HEK293 (cell line): ENCODE data around the gene STYK1.
"Not testable (repeated sequence)": the region's sequence is repeated elsewhere in the genome, so short reads cannot be mapped to it uniquely, and the experiment has no call there.

ENCODE experiments used
- CTCF ChIA-PET: fragments of 350-600 bp; formaldehyde crosslinking; extraction: SDS; loops from one replicate; lab custom pipeline; 2021; ENCODE audit warnings: antibody characterized with exemption; lab: Yijun Ruan, JAX
- POLR2A ChIA-PET: fragments of 300-600 bp; formaldehyde crosslinking; extraction: SDS; loops from one replicate; lab custom pipeline; 2020; ENCODE audit warnings: antibody characterized with exemption, inconsistent platforms; lab: Yijun Ruan, JAX
- H3K27ac ChIP-seq: fragments of 200-500 bp; sonication (Bioruptor generic); 2 replicates; pipeline ENCODE4 v1.5.1; 2014; ENCODE audit warnings: low read depth, low read length, control low read depth, inconsistent platforms; ENCODE audit errors: extremely low read depth
- H3K36me3 ChIP-seq, 2 experiments: fragments of 200-500 bp in 1 of 2; sonication (Bioruptor generic) in 1 of 2; 1 replicate in 1 of 2; 2 replicates in 1 of 2; pipeline ENCODE4 v1.5.1; 2014 to 2017; ENCODE audit warnings: inconsistent platforms in 2 of 2, low read length in 2 of 2; ENCODE audit not compliant: control insufficient read depth in 2 of 2, insufficient read depth in 1 of 2
- H3K4me1 ChIP-seq: fragments of 200-500 bp; sonication (Bioruptor generic); 2 replicates; pipeline ENCODE4 v1.5.1; 2014; ENCODE audit warnings: mild to moderate bottlenecking, low read length, inconsistent platforms; ENCODE audit not compliant: control insufficient read depth, insufficient read depth
- H3K4me3 ChIP-seq: 2 replicates; pipeline ENCODE4 v1.5.1; 2011; ENCODE audit warnings: low read depth, mild to moderate bottlenecking, control low read depth, low read length, moderate library complexity
- H3K9me3 ChIP-seq: fragments of 200-500 bp; sonication (Bioruptor generic); 2 replicates; pipeline ENCODE4 v1.5.1; 2014; ENCODE audit warnings: low read depth, low read length, inconsistent platforms; ENCODE audit not compliant: control insufficient read depth, insufficient read depth
- FEZF1 ChIP-seq: fragments of 450-650 bp; formaldehyde crosslinking; IDR thresholded peaks from 2 replicates; pipeline ENCODE4 v1.5.1; 2016; ENCODE audit warnings: missing biosample characterization, missing genetic modification characterization
- GLIS1 ChIP-seq: fragments of 450-650 bp; formaldehyde crosslinking; IDR thresholded peaks from 2 replicates; pipeline ENCODE4 v1.5.1; 2016; ENCODE audit warnings: missing biosample characterization, missing genetic modification characterization
- PRDM6 ChIP-seq: fragments of 450-650 bp; formaldehyde crosslinking; IDR thresholded peaks from 2 replicates; pipeline ENCODE4 v1.5.1; 2017; ENCODE audit warnings: missing biosample characterization, missing genetic modification characterization
- SALL2 ChIP-seq: fragments of 450-650 bp; formaldehyde crosslinking; IDR thresholded peaks from 2 replicates; pipeline ENCODE4 v1.5.0; 2017; ENCODE audit warnings: missing biosample characterization, mild to moderate bottlenecking, missing genetic modification characterization, borderline replicate concordance
- TCF7L2 ChIP-seq: IDR thresholded peaks from 2 replicates; pipeline ENCODE4 v1.6.1; 2011; ENCODE audit warnings: low read depth, mild to moderate bottlenecking, inconsistent platforms, low read length, moderate library complexity, borderline replicate concordance
- ZNF146 ChIP-seq: fragments of 450-650 bp; formaldehyde crosslinking; IDR thresholded peaks from 2 replicates; pipeline ENCODE4 v1.5.1; 2016; ENCODE audit warnings: missing biosample characterization, missing genetic modification characterization
- ZNF24 ChIP-seq: fragments of 450-650 bp; formaldehyde crosslinking; IDR thresholded peaks from 2 replicates; pipeline ENCODE4 v1.5.1; 2016; ENCODE audit warnings: missing biosample characterization, missing genetic modification characterization
- ZNF354C ChIP-seq: fragments of 450-650 bp; formaldehyde crosslinking; IDR thresholded peaks from 2 replicates; pipeline ENCODE4 v1.5.1; 2016; ENCODE audit warnings: missing biosample characterization, missing genetic modification characterization, low read depth, borderline replicate concordance
- ZNF426 ChIP-seq: fragments of 450-650 bp; formaldehyde crosslinking; IDR thresholded peaks from 2 replicates; pipeline ENCODE4 v1.5.1; 2017; ENCODE audit warnings: missing biosample characterization, missing genetic modification characterization, mild to moderate bottlenecking, inconsistent platforms, moderate library complexity
- ZNF449 ChIP-seq: fragments of 450-650 bp; formaldehyde crosslinking; IDR thresholded peaks from 2 replicates; pipeline ENCODE4 v1.5.1; 2017; ENCODE audit warnings: missing biosample characterization, mild to moderate bottlenecking, missing genetic modification characterization, moderate library complexity
- ZNF629 ChIP-seq: fragments of 450-650 bp; formaldehyde crosslinking; IDR thresholded peaks from 2 replicates; pipeline ENCODE4 v1.5.1; 2017; ENCODE audit warnings: missing biosample characterization, missing genetic modification characterization
- ZNF658 ChIP-seq: fragments of 450-650 bp; formaldehyde crosslinking; IDR thresholded peaks from 2 replicates; pipeline ENCODE4; 2016; ENCODE audit warnings: missing biosample characterization, missing genetic modification characterization
- ZNF768 ChIP-seq: fragments of 450-650 bp; formaldehyde crosslinking; IDR thresholded peaks from 2 replicates; pipeline ENCODE4 v1.5.1; 2018; ENCODE audit warnings: missing biosample characterization, mild to moderate bottlenecking, missing genetic modification characterization
- TF ChIP-seq, protein P1 (sequence below): fragments of 450-650 bp; formaldehyde crosslinking; IDR thresholded peaks from 2 replicates; pipeline ENCODE4 v1.5.1; 2016; ENCODE audit warnings: missing biosample characterization, missing genetic modification characterization
- TF ChIP-seq, protein P2 (sequence below): fragments of 450-650 bp; formaldehyde crosslinking; IDR thresholded peaks from 2 replicates; pipeline ENCODE4 v1.5.1; 2016; ENCODE audit warnings: missing biosample characterization, missing genetic modification characterization, borderline replicate concordance

STYK1 gene

DNA sequence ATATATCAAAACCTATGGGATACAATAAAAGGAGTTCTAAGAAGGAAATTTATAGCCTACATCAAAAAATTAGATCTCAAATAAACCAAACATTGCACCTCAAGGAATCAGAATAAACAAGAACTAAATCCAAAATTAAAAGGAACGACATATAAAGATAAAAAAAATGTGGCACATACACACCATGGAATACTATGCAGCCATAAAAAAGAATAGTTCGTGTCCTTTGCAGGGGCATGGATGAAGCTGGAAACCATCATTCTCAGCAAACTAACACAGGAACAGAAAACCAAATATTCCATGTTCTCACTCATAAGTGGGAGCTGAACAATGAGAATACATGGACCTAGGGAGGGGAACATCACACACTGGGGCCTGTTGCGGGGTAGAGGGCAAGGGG, 91.7 kb downstream of the STYK1 start:
- H3K36me3 ChIP-seq, result peaks cover 0 to 12% of the 10 kb centered on the region in 2 experiments; a peak in 1 of 3 replicates
- peak; percentile 91 for TF ChIP-seq ZNF146 (tag by site-specific recombination)
- POLR2A ChIA-PET, H3K27ac ChIP-seq, H3K9me3 ChIP-seq, H3K4me1 ChIP-seq, H3K4me3 ChIP-seq: not testable (repeated sequence)
- CTCF ChIA-PET, result interaction anchor here (1.6 kb wide), 1 partner anchor 26 kb away, joined by 3 read pairs; no protein-coding TSS in a partner anchor

GRCh38 chr12:10574307-10574706, 99.5 kb downstream of the STYK1 start:
- Histone ChIP-seq H3K27ac (no peak overlapping the region), H3K36me3 (no peaks in the 10 kb centered on the region), H3K4me1 (no peaks in the 10 kb centered on the region), H3K4me3 (no peak overlapping the region)
- CTCF ChIA-PET, result interaction anchor here (0.6 kb wide), 1 partner anchor 760 kb away, joined by 4 read pairs; no protein-coding TSS in a partner anchor
- POLR2A ChIA-PET, result no interaction called here
- TF ChIP-seq SALL2 (tag by site-specific recombination) (no peak), ZNF24 (no peak), ZNF354C (tag by site-specific recombination) (no peak), ZNF768 (tag by site-specific recombination) (no peak), PRDM6 (no peak), ZNF426 (tag by site-specific recombination) (no peak)
- TF ChIP-seq, all 188 proteins: peak for 0
- H3K9me3 ChIP-seq, result no peaks in the 10 kb centered on the region

DNA sequence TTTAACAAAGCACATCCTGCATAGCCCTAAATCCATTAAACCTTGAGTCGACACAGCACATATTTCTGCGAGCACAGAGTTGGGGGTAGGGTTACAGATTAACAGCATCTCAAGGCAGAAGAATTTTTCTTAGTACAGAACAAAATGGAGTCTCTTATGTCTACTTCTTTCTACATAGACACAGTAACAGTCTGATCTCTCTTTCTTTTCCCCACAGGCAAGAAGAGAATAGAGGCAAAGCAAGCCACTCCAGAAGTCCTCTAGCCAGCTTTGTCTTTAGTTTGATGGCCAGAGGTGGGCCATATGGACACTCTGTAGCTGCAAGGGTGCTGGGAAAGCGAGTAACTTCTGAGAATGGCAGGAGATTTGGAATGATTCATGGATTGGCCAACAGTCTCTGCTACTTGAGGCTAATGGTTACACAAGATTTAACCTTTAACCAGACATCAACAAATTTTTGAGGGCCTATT, 101.8 kb downstream of the STYK1 start:
- H3K27ac ChIP-seq, H3K9me3 ChIP-seq, CTCF ChIA-PET, H3K36me3 ChIP-seq, POLR2A ChIA-PET, H3K4me3 ChIP-seq, H3K4me1 ChIP-seq: not testable (repeated sequence)

- Histone ChIP-seq H3K4me1 (no peaks in the 10 kb centered on the region), H3K9me3 (no peaks in the 10 kb centered on the region), H3K36me3 (no peaks in the 10 kb centered on the region), H3K4me3 (no peak overlapping the region)
- CTCF ChIA-PET, result interaction anchor here (0.6 to 1.1 kb wide), 2 partner anchors 9 to 32 kb away, joined by 3 read pairs; no protein-coding TSS in a partner anchor
- POLR2A ChIA-PET, result no interaction called here
- TF ChIP-seq ZNF449 (tag by site-specific recombination) (no peak), GLIS1 (tag by site-specific recombination) (no peak), ZNF629 (tag by site-specific recombination) (no peak), ZNF658 (tag by site-specific recombination) (no peak), ZNF354C (tag by site-specific recombination) (no peak), ZNF24 (no peak), FEZF1 (tag by site-specific recombination) (no peak), TCF7L2 (no peak)
- TF ChIP-seq, protein P1, sequence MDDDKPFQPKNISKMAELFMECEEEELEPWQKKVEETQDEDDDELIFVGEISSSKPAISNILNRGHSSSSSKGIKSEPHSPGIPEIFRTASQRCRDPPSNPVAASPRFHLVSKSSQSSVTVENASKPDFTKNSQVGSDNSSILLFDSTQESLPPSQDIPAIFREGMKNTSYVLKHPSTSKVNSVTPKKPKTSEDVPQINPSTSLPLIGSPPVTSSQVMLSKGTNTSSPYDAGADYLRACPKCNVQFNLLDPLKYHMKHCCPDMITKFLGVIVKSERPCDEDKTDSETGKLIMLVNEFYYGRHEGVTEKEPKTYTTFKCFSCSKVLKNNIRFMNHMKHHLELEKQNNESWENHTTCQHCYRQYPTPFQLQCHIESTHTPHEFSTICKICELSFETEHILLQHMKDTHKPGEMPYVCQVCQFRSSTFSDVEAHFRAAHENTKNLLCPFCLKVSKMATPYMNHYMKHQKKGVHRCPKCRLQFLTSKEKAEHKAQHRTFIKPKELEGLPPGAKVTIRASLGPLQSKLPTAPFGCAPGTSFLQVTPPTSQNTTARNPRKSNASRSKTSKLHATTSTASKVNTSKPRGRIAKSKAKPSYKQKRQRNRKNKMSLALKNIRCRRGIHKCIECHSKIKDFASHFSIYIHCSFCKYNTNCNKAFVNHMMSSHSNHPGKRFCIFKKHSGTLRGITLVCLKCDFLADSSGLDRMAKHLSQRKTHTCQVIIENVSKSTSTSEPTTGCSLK (tag by site-specific recombination), result no peak
- TF ChIP-seq, protein P2, sequence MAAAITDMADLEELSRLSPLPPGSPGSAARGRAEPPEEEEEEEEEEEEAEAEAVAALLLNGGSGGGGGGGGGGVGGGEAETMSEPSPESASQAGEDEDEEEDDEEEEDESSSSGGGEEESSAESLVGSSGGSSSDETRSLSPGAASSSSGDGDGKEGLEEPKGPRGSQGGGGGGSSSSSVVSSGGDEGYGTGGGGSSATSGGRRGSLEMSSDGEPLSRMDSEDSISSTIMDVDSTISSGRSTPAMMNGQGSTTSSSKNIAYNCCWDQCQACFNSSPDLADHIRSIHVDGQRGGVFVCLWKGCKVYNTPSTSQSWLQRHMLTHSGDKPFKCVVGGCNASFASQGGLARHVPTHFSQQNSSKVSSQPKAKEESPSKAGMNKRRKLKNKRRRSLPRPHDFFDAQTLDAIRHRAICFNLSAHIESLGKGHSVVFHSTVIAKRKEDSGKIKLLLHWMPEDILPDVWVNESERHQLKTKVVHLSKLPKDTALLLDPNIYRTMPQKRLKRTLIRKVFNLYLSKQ, result no peak
- TF ChIP-seq, all 188 proteins: peak for 0
- H3K27ac ChIP-seq, result no peak overlapping the region
Observed at GRCh38 chr12:10571141-10571540, 102.7 kb downstream of the STYK1 start.
